IgD-negative memory B cell (primary cell): ENCODE data around the gene ADCY9. TPM values are rescaled to one million over a fixed set of nuclear protein-coding genes. Genes with fewer than 3 reads are reported as not detected.
"Not testable (repeated sequence)": the region's sequence is repeated elsewhere in the genome, so short reads cannot be mapped to it uniquely, and the experiment has no call there.

ENCODE experiments used
- H3K27ac Mint-ChIP-seq, 3 donors: one replicate each; pipeline ENCODE4 v1.8.0; 2020 to 2022; ENCODE audit warnings: mild to moderate bottlenecking in 3 of 3, mixed read lengths in 3 of 3, moderate library complexity in 1 of 3
- H3K27me3 Mint-ChIP-seq: one replicate; pipeline ENCODE4 v1.8.0; 2021; ENCODE audit warnings: mixed read lengths
- H3K36me3 Mint-ChIP-seq: one replicate; pipeline ENCODE4 v1.8.0; 2020; ENCODE audit warnings: mild to moderate bottlenecking, mixed read lengths
- H3K4me1 Mint-ChIP-seq, 3 donors: one replicate each; pipeline ENCODE4 v1.8.0; 2020 to 2022; ENCODE audit warnings: mixed read lengths in 3 of 3, mild to moderate bottlenecking in 1 of 3
- H3K4me3 Mint-ChIP-seq, 4 donors: one replicate each; pipeline ENCODE4 v1.8.0; 2020 to 2022; ENCODE audit warnings: mild to moderate bottlenecking in 4 of 4, mixed read lengths in 4 of 4, moderate library complexity in 3 of 4
- H3K9me3 Mint-ChIP-seq, 3 donors: one replicate each; pipeline ENCODE4 v1.8.0; 2020 to 2021; ENCODE audit warnings: mixed read lengths in 3 of 3, mild to moderate bottlenecking in 1 of 3
- polyA plus RNA-seq: library from polyadenylated mRNA; unstranded; fragments of 300-500 nt; fragmentation: Illumina TruSeq; gene quantifications from one replicate; pipeline ENCODE4 v1.2.3, GENCODE V29; 2021

ADCY9 gene
- polyA plus RNA-seq, 1 donor from 2014 or later = 0.21 TPM

DNA sequence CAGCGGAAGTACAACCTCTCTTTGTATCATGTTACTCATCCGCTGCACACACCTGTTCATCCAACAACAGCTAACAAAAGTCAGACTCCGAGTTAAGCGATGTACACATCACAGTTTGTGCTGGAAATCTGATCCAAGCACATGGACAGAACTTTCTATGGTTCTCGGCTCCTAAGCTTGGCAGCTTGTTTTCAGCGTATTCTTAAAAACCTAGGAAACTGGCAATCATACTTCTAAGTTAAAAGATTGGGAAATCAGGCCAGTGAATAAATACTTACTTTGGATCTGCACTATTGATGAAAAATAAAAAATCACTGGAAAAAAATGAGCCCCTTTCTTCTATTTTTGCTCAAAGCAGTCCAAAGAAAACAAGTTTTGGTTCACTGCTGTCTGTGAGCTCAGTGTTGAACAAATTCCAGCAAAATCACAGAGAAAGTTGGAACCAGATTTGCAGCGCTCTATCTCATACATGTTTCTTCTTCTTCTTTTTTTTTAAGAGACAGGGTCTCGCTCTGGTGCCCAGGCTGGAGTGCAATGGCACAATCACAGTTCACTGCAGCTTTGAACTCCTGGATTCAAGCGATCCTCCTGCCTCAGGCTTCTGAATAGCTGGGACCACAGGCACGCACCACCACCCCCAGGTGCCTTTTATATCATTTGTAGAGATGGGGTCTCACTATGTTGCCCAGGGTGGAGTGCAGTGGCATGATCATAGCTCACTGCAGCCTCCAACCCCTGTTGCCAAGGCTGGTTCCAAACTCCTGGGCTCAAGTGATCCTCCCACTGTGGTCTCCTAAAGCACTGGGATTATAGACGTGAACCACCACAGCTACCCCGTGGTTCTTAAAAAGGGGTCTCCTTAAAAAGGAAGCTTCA, 164.1 kb downstream of the ADCY9 start:
- no peak overlapping the region for H3K4me3 Mint-ChIP-seq
- peaks cover 0 to 2% (median 0%) of the 10 kb centered on the region in 3 donors for H3K9me3 Mint-ChIP-seq
- no peak overlapping the region for H3K27ac Mint-ChIP-seq
- peaks cover 3% of the 10 kb centered on the region for H3K36me3 Mint-ChIP-seq
- H3K4me1 Mint-ChIP-seq = peaks cover 0 to 2% (median 1%) of the 10 kb centered on the region in 3 donors
- peaks cover 18% of the 10 kb centered on the region for H3K27me3 Mint-ChIP-seq

DNA sequence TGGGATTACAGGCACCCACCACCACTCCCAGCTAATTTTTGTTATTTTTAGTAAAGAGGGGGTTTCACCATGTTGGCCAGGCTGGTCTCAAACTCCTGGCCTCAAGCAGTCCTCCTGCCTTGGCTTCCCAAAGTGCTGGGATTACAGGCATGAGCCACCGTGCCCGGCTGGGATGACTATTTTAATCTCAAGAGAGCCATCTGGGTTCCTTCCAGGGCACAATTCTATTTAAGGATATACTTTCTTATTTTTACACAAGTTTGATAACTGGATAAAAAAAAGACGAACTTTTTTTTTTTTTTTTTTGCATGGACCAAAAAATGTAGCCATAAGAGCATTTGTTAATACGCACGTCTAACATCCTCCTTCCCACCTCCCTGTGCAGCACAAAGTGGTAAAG, 164.9 kb downstream of the ADCY9 start:
- not testable (repeated sequence) for H3K27ac Mint-ChIP-seq, H3K4me1 Mint-ChIP-seq, H3K4me3 Mint-ChIP-seq, H3K9me3 Mint-ChIP-seq, H3K36me3 Mint-ChIP-seq
- peaks cover 16% of the 10 kb centered on the region for H3K27me3 Mint-ChIP-seq

GRCh38 chr16:3950343-3951193, 165.7 kb downstream of the ADCY9 start:
- H3K9me3 Mint-ChIP-seq = peaks cover 0 to 2% (median 0%) of the 10 kb centered on the region in 3 donors

GRCh38 chr16:3949946-3950342, 166.3 kb downstream of the ADCY9 start:
- Mint-ChIP-seq H3K9me3 (peaks cover 0 to 2% (median 0%) of the 10 kb centered on the region in 3 donors), H3K4me3 (no peak overlapping the region), H3K4me1 (peaks cover 0 to 2% (median 1%) of the 10 kb centered on the region in 3 donors), H3K36me3 (peaks cover 3% of the 10 kb centered on the region), H3K27ac (no peak overlapping the region), H3K27me3 (peaks cover 14% of the 10 kb centered on the region)

More at GRCh38 chr16:3950343-3951193, 165.7 kb downstream of the ADCY9 start:
- H3K4me1 Mint-ChIP-seq = peaks cover 0 to 2% (median 1%) of the 10 kb centered on the region in 3 donors
- peaks cover 16% of the 10 kb centered on the region for H3K27me3 Mint-ChIP-seq
- H3K4me3 Mint-ChIP-seq = no peak overlapping the region
- no peak overlapping the region for H3K27ac Mint-ChIP-seq
- peaks cover 3% of the 10 kb centered on the region for H3K36me3 Mint-ChIP-seq

DNA sequence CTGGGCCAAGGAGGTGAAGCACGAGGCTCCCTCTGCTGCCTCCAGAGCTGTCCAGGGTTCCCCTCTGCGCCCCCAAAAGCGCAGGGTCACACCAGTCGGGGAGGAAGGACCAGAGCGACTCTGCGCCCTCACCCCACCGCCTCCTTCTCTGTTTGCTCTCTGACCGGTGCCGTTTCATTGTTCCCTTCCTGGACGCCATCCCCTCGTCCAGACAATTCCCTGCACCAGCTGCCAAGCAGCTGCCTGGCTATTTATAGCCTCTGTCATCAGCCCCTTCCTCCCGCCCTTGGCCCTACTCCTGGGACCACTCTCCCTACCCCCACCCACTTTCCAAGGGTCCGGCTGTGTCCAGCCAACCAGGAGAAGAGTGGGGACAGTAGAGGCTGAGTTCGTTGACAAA, 167.0 kb downstream of the ADCY9 start:
- peaks cover 9% of the 10 kb centered on the region for H3K27me3 Mint-ChIP-seq
- no peak overlapping the region for H3K27ac Mint-ChIP-seq
- no peak overlapping the region for H3K4me3 Mint-ChIP-seq
- H3K36me3 Mint-ChIP-seq = peaks cover 3% of the 10 kb centered on the region
- peaks cover 0 to 2% (median under 1%) of the 10 kb centered on the region in 3 donors for H3K4me1 Mint-ChIP-seq
- H3K9me3 Mint-ChIP-seq = peaks cover 0 to 2% (median 0%) of the 10 kb centered on the region in 3 donors

GRCh38 chr16:3948378-3948995, 167.8 kb downstream of the ADCY9 start:
- peaks cover 0 to 2% (median 0%) of the 10 kb centered on the region in 3 donors for H3K4me1 Mint-ChIP-seq

DNA sequence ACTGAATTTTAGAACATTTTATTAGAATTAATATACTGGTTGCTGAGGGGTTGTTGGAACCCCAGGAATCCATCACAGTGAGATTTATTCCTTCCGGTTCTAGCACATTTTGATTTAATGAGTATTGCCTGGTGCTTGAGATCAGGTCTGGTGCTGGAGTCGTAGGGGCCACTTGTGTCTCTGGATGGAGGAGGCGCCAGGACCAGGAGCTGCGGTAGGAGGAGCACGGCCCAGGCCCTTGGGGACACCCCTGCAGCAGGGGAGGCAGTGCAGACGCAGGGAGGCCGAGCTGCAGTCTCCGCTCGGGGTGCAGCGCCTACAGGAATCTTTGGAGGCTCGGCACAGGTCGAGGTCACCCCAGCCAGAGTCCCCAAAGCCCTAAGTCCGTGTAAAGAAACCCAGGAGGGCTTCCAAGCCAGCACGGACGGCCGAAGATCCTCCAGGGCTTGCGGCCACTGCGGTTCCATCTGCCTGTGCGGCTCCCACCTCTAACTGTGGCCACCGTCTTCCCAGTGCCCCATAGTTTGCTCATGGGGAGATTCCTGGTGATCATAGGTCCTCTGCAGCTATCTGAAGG, 169.6 kb downstream of the ADCY9 start:
- Mint-ChIP-seq H3K36me3 (peaks cover 1% of the 10 kb centered on the region), H3K4me3 (no peak overlapping the region), H3K27me3 (peaks cover 4% of the 10 kb centered on the region), H3K4me1 (peaks cover 0 to 2% (median 0%) of the 10 kb centered on the region in 3 donors), H3K27ac (no peak overlapping the region), H3K9me3 (peaks cover 0 to 4% (median 0%) of the 10 kb centered on the region in 3 donors)

More at GRCh38 chr16:3948378-3948995, 167.8 kb downstream of the ADCY9 start:
- Mint-ChIP-seq H3K36me3 (peaks cover 3% of the 10 kb centered on the region), H3K27ac (no peak overlapping the region), H3K9me3 (peaks cover 0 to 2% (median 0%) of the 10 kb centered on the region in 3 donors), H3K27me3 (peaks cover 8% of the 10 kb centered on the region), H3K4me3 (no peak overlapping the region)

- Mint-ChIP-seq H3K27me3 (peaks cover 4% of the 10 kb centered on the region), H3K4me3 (no peak overlapping the region), H3K36me3 (no peaks in the 10 kb centered on the region), H3K9me3 (peaks cover 0 to 4% (median 0%) of the 10 kb centered on the region in 3 donors), H3K4me1 (peaks cover 0 to 2% (median 0%) of the 10 kb centered on the region in 3 donors), H3K27ac (no peak overlapping the region)
Measured at GRCh38 chr16:3945751-3946603, 170.3 kb downstream of the ADCY9 start.

- not testable (repeated sequence) for H3K9me3 Mint-ChIP-seq, H3K4me1 Mint-ChIP-seq, H3K27ac Mint-ChIP-seq, H3K27me3 Mint-ChIP-seq, H3K4me3 Mint-ChIP-seq, H3K36me3 Mint-ChIP-seq
Measured at GRCh38 chr16:3944457-3944856, 171.8 kb downstream of the ADCY9 start.

GRCh38 chr16:3942146-3942545, 174.1 kb downstream of the ADCY9 start:
- H3K4me1 Mint-ChIP-seq, H3K4me3 Mint-ChIP-seq, H3K27me3 Mint-ChIP-seq, H3K36me3 Mint-ChIP-seq, H3K9me3 Mint-ChIP-seq, H3K27ac Mint-ChIP-seq: not testable (repeated sequence)

- Mint-ChIP-seq H3K4me1 (peaks cover 0 to 3% (median 0%) of the 10 kb centered on the region in 3 donors), H3K9me3 (peaks cover 0 to 4% (median 0%) of the 10 kb centered on the region in 3 donors), H3K36me3 (no peaks in the 10 kb centered on the region), H3K4me3 (peak overlapping the region in 3 of 4 donors; percentile 12 to 21 (median 12)), H3K27ac (no peak overlapping the region), H3K27me3 (peaks cover 2% of the 10 kb centered on the region)
Measured at GRCh38 chr16:3938843-3939624, 177.2 kb downstream of the ADCY9 start.

DNA sequence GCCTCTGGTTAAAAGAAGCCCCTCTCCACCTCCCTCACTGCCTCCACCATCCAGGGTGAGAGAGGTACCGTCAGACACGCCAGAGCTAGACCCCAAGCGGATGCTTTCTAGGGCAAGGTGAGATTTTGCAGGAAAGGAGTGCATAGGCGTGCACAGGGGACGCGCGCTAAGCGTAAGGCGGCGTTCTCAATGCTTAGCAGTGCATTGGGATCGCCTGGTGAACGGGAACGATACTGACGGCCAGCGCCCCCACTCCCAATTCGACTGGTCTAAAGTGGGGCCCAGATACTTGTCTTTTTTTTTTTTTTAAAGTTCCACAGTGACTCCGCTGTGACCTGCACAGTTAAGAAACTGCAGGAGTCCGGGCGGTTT, 177.8 kb downstream of the ADCY9 start:
- H3K27ac Mint-ChIP-seq = no peak overlapping the region

More for the DNA sequence above, 177.8 kb downstream of the ADCY9 start:
- peak overlapping the region in 2 of 4 donors; percentile 21 to 52 for H3K4me3 Mint-ChIP-seq
- no peaks in the 10 kb centered on the region for H3K36me3 Mint-ChIP-seq
- peaks cover 0 to 4% (median 0%) of the 10 kb centered on the region in 3 donors for H3K9me3 Mint-ChIP-seq
- H3K27me3 Mint-ChIP-seq = peaks cover 2% of the 10 kb centered on the region
- peaks cover 0 to 3% (median 0%) of the 10 kb centered on the region in 3 donors for H3K4me1 Mint-ChIP-seq
